ENCODE results near the gene LAMTOR4.

The LAMTOR4 gene

DNA sequence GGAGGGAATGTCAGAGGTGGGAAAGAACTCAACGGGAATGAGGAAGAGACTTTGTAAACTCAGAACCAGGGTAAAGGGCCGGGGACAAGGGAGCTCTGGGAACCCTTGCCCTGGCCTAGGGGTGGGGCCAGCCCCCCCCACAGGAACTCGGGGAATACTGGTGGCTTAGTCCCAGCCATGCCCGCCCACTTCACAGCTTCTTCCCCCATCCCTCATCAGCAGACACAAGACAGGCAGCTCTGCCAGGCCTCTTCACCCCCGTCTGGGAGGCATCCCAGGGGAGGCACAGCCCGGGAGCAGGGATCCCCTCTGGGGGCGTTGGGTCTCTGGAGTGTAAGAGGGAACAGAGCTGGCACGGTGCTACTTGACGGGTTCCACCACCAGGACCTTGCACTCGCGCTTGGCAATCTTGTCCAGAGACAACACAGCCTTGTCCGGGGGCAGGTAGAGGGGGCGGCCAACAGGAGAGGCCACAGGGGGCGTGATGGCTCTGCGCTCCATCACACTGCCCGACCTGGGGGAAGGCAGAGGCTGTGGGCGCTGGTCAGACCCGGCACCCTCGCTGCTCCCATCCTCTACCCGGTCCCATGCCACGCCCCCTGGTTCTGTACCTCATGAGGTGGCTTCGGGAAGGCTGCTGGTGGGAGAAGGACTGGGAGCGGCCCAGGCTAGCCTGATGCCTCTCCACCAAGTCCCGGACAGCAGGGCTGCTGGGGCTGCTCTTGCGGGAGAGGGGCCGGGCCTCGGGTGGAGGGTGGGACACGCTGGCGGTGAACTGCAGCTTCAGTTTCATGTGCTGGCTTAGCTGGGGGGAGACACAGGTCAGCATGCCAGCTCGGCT, 6.2 kb downstream of the LAMTOR4 start:
- no peak for DNase-seq

DNA sequence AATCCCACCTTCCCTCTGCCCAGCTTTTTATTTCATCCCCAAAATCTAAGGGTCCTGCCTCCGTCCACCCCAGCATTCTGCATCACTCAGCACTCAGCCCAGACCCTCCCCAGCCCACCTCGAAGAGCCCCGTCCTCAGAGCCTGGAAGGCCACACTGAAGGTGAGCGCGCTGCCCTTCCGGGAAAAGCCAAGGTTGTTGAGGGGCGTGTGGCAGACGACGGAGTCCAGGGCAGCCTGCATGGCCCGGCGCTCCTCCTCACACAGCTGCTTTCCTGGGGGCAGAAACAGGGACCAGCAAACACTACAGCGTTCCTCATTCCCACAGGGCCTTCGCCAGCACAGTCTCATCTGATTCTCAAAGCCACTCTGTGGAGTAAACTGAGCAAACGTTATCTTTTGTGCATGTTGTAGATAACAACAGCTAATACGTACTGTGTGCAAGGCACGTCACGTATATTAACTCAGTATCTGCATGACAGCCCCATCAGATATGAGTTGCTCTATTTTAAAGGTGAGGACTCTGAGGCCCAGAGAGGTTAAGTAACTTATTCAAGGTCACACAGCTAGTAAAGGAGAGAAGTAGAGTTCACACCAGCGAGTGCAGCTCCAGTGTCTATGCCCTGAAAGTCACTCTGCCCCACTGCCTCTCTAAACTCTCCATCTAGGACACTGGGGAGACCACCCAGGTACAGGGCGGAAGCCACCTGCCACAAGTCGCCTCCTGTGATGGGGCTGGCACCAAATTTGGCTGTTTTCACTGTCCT, 7.0 kb downstream of the LAMTOR4 start:
- no peak for DNase-seq

DNA sequence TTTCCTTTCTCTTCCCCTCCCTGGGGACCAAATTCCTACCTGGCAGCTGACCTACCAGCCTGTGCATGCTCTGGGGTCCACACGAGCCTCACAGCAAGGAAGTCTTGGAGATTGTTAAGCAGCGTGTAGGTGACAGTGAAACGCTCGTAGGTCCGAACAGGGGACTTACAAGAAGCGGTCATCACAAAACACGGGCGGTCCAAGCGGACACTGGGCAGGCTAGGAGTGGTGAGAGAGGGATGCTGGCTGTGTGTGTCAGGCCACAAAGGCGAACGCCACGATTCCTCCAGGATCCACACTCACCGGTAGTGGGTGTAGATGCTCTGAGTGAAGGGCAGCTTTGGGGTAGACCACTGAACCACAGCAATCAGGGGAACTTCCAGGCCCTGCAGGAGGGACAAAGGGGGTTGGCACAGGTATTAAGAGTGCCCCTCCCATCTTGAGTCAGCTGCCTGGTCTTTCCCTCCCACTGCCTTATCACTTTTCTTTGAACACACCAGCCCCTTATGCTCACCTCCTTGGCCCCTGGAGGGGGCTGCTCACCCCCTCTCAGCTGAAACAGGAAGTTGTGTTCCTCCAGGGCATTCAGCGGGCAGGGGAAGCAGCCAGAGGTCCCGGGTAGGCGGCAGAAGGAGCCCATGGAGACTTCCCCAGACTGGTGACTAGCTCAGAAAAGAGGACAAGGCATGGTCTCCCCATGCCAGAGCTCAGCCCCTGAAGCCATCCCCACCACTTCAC, 7.8 kb downstream of the LAMTOR4 start:
- no peak for DNase-seq

DNA sequence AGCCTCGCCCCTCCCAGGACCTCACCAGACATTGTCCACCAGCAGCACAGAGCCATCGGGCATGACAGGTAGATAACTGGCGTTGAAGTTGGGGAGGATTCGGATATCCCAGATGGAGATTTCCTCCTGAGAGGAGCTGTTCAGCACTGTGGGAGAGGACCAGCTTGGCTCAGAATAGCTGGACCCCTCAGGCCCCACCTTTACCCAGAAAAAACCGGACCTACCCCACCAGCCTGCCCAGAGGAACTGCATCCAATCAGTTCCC, 8.3 kb downstream of the LAMTOR4 start:
- no peak for DNase-seq

DNA sequence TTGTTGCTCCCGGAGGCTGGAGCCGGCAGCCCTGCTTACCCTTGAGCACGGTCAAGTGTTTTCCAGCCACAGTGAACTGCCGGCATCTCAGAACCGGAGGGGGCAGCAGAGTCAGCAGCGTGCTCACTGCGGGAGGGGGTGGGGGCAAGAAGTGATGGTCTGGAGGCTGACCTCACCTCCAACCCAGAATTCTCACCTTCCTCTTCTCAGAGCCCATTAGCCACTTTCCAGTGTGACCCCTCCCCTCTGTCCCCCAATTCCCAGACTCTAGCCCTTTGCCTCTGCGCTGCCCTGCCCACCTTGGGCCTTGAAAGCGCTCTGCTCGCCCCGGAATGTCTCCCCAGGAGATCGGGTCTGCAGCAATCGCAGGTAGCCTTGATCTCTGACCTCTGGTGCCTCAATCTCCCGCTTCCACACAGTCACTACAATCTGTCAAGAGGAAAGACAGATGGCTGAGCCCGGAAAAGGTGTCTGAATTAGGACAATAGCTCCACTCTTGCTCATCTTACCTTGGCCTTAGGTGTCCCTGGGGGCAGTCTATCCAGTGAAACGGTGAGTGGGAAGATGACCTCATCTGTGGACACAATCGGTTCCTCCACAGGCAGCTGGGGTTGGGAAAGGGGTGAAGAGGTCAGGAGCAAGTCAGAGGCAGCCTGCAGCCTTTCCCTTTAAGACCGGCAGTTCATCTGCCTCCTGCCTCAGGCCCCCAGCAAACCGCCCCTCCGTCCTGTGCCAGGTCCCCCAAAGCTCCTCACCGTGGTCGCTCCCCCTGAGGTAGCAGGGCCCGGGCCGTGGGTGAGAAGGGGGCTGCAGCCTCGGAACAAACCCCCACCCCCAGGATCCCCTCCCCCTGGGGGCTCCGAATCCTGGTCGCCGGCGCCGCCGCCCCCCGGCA, 8.9 kb downstream of the LAMTOR4 start:
- no peak for DNase-seq

DNA sequence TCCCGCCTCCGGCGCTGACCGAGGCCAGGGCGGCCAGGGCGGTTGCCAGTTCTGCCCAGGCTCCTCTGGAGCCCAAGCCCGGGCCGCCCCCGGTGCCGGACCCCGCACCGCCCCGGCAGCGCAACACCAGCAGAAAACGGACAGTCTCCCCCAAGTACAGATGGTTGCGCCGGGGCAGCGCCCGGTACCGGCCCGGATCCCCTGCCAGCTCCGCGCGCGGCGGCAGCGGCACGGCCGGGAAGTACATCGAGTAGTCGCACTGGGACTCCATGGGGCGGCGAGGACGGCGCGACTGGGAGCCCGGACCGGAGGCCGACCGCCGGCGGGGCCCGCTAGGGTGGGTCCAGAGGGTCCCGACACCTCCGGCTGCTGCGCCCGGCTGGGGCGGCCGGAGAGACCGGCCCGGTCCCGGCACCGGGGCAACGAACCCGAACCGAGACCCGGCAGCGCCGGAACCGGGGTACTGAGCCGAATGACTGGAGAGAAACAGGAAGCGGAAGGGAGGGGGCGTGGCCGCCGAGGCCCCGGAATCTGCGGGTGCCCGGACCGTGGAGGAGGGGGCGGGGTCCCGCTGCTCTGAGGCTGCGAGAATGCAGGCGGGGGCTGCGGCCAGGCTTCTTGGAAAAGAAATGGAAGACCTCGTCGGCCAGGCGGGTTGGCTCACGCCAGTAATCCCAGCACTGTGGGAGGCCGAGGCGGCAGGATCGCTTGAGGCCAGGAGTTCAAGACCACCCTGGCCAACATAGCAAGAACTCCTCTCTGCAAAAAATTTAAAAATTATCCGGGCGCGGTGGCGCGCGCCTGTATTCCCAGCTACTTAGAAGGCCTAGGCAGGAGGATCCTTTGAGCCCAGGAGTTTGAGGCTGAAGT, 9.7 kb downstream of the LAMTOR4 start, which contains the start of gene TRAPPC14:
TRAPPC14 (minus strand) TSS at position 495 of the 870 bp plus-strand sequence; CDS start at position 271, 224 bp downstream.
- peak; percentile 92 for DNase-seq

DNA sequence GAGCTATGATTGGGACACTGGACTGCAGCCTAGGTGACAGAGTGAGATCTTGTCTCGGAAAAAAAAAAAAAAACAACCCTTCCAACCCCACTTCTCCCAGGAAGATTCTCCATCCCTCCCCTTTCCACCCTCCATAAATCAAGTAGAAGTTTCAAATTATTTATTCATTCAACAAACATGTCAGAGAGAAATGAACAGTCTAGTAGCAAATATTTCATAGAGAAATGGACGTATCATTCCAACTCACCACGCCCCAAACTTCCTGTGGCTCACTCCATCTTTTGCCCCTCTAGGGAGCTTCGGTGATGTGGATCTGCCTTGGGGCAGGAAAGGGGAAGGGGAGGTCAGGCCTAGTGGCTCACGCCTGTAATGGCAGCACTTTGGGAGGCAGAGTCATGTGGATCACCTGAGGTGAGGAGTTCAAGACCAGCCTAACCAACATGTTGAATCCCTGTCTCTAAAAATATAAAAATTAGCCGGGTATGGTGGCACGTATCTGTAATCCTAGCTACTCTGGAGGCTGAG, 10.4 kb downstream of the LAMTOR4 start:
- DNase-seq = no peak

DNA sequence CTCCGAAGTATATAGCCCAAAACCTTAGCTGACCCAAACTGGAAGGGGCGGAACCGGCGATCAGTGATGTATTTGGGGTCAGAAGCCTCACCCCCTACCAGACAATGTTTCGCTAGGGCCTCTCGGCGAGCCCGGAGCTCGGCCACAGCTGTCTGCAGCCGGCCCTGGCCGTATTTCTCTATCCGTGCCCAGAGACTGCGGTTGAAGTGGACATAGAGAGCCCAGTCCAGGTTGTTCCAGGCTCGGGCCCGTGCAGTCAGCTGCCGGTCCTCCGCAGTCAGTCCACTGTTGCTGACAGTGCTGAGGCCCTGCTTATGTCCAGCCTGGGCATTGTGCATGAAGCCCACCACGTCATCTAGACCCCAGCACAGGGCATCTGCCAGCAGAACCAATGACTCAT, 11.3 kb downstream of the LAMTOR4 start:
- DNase-seq = no peak

DNA sequence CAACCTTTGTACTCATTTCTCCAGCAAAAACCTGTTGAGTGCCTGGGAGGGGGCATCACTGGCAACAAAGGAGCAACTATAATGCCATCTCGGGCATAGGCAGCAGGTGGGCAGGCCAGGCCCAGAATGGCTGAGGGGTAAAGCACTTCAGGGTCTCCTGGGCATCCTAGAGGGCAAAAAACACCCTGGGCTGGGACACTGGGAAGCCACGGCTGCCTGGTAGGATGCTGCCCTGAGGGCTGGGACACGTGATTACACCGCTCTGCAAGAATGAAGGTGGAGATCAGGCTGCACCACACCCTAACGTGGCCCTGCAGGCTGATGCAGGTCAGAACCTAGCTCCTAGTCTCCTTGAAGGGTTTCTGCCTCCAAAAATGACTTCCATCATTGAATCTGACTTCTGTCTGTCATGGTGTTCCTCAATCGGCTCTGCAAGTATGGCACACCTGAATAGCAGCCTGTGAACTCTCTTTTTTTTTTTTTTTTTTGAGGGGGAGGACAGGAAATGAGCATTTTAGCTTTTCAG, 14.4 kb downstream of the LAMTOR4 start:
- no peak for DNase-seq

DNA sequence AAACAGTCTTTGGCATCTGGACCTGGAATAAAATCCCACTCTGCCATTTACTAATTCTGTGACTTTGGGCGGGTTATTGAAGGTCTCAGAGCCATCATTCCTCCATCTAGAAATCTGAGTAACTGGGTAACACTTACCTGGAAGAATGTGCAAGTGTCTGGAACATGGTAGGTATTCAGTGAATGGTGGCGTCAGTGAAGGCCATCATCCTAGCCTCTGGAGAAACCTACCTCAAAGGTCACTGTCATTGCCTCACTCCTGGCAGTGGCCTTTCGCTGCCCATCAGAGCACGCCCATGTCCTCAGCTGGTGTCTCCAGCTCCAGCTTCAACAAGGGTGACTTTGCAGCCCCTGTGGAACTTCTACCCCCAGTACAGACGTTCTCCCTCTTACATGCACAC, 15.2 kb downstream of the LAMTOR4 start:
- no peak for DNase-seq

DNA sequence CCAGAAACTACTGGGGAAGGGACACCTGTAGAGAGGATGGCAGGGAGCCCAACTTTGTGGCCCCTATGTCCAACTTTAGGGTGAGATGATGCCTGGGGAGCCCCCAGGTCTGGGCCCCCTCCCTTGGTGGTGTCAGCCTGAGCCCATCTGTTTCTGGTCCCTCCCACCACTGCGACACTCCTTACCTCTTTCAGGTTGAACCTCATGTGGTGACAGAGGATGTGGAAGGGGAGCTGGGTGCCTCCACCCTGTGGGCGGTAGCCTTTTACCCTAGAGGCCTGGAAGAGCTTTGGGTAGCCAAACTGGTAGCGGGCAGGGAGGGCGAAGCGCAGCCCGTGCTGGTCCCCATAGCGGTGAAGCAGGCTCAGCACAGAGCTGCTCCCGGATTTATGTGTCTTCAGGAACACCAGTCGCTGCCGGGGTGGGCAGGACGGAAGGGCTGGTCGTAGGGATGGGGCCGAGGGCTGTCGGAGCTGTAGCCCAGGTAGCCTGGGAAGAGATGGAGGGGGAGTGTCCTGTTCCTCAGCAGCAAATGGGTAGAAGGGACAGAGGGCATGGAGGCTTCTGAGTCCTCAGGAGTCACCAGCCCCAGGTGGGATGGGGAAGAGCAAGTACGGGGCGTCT, 17.7 kb downstream of the LAMTOR4 start:
- no peak for DNase-seq

DNA sequence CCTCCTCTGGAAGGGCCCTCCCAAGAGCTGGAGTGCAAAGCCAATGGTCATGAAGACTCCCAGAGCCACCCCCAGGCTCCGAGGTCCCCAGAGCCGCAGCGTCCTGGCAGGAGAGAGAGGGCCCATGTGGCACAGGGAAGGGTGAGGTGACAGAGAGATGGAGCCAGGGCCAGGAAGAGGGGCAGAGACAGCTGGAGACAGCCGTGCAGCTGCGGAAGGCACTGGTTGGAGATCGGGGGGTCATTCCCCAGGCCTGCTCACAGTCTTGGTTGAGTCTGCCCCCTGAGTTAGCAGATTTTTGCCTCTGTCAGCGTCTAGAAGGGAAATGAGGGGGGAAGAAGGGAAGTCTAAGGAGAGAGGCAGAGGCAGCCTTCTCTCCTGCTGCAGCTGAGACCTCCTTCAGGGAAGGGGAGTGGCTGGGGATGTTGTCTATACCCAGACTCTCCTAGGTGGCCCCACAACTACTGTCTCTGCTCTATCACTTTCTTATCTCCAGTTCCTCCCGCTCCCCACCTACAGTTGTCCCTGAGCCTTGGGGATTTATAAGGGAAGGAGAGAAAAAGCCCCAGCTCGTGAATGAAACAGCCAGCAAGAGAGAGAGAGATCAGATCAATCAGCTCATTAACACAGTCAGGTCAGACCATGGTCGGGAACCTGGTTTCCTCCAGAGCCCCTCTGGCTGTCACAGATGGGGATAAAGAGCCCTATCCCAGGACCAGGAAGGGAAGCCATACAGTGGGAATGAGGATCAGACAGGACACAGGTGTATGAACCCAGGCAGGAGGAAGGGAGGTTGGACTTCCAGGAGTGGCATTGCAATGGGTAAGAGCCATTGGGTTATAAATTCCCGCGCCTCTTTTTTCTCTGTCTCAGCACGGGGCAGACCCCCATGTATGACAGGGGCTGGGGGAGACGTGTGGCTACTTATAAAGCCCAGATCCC, 18.5 kb downstream of the LAMTOR4 start:
- DNase-seq = no peak

DNA sequence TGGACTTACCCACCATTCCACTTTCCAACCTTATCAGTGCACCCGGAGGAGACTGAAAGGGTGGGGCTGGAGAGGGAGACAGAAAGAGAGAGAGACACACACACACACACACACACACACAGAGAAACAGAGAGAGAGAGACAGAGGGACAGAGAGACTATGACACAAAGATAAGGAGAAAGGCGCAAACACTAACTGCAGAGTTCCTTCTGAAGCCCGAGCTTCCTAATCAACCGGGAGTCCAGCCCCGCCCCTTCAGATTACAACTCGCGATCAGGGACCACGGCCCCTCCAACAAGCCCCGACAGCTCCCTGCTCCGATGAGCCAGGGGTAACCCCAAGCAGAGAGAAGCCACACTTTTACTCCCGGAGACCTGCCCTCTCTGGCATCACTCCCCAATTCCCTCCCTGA, 19.2 kb downstream of the LAMTOR4 start:
- DNase-seq = no peak

DNA sequence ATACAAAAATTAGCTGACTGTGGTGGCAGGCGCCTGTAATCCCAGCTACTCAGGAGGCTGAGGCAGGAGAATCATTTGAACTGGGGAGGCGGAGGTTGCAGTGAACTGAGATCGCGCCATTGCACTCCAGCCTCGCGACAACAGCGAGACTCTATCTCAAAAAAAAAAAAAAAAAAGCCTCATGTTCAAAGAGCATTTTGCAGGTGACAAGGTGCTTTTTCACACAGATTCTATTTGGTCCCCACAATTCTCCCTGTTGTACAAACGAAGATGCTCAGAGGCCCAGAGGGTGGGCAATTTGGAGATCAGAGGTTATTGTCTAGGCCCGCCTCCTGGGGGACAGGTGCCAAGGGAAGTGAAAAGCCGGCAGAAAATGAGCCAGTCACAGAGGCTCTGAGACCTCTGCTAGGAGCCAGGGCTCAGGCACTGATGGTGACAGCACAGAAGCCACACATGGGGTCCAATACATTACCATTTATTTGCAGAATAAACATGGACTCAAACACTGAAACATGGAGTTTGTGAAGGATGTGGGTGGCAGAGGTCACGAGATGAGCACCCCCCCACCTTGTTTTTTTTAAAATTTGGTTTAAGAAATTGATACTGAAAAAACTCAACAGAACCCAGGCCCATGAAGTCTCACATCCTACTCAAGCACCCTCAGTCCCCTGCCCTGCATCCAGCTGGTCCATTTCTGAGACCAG, 20.6 kb downstream of the LAMTOR4 start:
- no peak for DNase-seq

DNA sequence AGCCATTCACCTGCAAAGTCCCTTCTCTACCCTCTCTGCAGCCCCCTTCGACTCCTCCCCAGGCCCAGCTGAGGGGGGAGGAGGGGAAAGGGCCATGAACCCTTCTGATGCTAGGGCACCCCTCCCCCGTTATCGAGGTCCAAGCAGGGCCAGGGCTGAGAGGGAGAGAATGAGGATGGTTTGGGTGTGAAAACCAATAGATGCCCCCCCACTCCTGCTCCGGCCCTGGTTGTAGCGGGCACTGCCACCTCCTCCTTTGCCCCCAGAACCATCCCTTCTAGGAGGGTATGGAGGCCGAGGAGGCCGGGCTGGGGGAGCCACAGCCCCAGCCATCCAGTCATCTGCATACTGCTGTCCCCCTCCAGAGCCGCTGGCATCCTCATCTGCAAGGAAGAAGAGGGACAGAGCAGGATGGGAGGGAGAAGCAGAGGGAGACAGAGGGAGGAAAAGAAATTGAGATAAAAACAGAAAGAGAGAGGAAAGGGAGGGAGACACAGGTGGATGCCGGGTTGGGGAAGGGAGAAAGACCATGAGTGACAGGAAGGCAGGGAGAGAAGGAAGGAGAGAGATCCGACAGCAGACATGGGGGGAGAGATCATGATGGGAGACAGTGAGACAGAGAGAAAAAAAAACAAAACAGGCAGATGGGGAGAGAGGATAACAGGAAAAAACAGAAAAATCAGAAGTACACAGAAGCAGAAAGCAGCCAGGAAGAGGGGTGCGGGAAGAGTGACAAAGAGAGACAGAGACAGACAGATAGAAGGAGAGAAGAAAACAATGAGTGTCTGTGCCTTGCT, 21.6 kb downstream of the LAMTOR4 start:
- DNase-seq = no peak

DNA sequence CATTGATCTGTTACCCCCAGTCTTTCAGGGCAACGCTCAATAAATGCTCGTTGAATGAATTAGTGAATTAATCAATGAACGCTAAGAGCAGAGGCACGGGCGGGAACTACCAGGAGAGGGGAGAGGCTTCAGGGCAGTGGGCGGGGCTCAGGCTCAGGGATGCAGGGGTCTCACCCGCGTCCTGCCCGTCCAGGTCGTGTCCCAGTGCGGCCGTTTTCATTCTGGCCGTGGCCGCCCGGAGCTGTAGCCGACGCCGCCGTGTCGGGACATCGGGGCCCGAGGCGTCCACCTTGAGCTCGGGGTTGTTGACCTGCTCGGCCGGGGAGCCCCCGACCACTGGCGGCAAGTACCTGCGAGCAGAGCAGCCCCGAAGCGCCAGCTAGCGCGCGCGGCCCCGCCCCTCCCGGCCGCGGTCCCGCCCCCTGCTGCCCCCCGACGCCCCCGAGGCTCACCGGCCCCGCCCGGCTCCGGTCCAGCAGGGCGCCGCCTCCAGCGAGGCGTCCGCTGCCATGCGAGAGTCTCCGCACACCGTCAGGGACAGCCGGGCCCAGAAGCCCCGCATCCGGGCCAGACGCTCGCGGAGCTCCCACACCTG, 22.5 kb downstream of the LAMTOR4 start:
- peak; percentile 29 for DNase-seq

DNA sequence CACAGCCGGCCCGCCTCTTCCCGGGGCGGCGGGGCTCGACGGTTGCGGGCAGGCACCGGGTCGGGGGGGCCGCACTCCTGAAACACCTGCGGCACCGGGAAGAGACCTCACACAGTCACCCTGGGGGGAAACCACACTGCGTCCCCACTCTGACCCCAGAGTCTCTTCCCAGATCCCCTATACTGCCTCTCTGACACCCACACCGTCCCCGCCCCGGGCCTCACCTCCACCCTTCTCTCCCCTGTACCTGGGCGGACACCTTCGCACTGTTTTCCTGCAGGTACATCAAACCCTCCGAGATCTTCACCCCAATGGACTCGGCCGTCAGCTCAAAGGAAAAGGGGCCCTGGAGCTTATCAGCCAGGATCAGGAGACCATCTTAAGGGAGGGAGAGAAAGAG, 23.1 kb downstream of the LAMTOR4 start:
- no peak for DNase-seq
